ENCODE measurements around the gene BSDC1. TPM values are rescaled to one million over a fixed set of nuclear protein-coding genes. Genes with fewer than 3 reads are reported as not detected.

BSDC1 gene
- total RNA-seq, 1 donor from 2014 or later: 35.5 TPM

DNA sequence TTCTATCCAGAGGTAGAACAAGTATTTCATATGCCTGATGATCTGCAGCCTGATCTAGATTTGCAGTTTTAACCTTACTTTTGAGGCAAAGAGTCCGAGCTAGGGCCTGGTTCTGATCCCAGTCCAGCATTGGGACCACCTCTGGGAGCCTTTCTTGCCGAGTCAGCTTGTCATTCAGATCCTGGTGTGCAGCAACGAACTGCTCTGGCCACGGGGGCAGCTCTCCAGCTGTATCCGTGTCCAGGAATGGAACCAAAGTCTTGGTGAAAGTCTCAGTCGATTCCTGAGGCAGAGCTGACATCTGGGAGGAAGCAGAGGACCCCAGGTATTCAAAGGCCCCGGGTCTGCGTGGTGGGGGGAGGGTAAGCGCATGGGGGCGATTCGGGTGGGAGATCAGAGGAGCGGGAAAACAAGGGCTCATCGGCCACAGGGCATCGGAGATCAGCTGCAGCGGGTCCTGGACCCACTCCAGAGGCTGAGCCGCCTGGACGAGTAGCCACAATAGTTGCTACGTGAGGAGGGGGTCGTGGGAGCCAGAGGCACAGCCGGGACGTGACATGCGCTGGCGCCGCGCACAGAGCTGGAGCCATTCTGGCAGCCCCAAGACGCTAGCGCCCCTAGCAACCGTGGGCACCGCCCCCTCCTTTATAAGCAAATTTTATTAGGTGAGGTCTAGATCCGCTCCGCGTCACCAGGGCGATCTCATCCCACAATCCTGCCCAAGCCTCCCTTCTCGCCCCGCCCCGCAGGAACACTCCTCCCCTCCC lies 32.4 kb upstream of the BSDC1 start:
- TF ChIP-seq, protein P1, sequence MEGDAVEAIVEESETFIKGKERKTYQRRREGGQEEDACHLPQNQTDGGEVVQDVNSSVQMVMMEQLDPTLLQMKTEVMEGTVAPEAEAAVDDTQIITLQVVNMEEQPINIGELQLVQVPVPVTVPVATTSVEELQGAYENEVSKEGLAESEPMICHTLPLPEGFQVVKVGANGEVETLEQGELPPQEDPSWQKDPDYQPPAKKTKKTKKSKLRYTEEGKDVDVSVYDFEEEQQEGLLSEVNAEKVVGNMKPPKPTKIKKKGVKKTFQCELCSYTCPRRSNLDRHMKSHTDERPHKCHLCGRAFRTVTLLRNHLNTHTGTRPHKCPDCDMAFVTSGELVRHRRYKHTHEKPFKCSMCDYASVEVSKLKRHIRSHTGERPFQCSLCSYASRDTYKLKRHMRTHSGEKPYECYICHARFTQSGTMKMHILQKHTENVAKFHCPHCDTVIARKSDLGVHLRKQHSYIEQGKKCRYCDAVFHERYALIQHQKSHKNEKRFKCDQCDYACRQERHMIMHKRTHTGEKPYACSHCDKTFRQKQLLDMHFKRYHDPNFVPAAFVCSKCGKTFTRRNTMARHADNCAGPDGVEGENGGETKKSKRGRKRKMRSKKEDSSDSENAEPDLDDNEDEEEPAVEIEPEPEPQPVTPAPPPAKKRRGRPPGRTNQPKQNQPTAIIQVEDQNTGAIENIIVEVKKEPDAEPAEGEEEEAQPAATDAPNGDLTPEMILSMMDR (IDR thresholded peaks at IDR 0.05; ENCODE audit: insufficient read depth, low read length, severe bottlenecking): no peak
- no peak overlapping the region for H3K4me3 ChIP-seq (ENCODE audit: low read depth, low read length)
- FAIRE-seq (no peak), DNase-seq (ENCODE audit: low read depth) (peak; percentile 17)
- peaks cover 5% of the 10 kb centered on the region for H3K27me3 ChIP-seq (ENCODE audit: control insufficient read depth, insufficient read depth, low read length)
- no peaks in the 10 kb centered on the region for H3K36me3 ChIP-seq (ENCODE audit: control insufficient read depth, insufficient read depth, low read length)

DNA sequence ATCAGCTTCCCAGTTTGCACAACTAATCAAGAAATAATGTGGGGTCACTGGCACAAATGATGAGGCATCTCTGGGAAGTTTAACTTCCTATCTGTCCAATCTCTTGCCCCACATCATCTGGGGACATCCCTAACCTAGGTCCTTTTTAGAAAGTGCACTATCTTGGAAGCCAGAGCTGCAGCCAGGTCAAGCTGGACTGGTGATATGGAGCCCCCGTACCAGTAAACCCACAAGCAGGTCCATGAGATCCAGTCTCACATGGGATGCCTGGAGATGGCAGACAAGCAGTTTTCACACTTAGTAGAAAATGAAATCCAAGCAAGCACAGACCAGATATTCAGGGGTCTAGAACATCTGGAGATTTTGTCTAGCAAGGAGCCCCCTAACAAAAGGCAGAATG lies 27.5 kb upstream of the BSDC1 start:
- Histone ChIP-seq H3K36me3 (ENCODE audit: control insufficient read depth, insufficient read depth, low read length) (no peaks in the 10 kb centered on the region), H3K27me3 (ENCODE audit: control insufficient read depth, insufficient read depth, low read length) (peaks cover 3% of the 10 kb centered on the region), H3K4me3 (ENCODE audit: low read depth, low read length) (no peak overlapping the region)
- TF ChIP-seq, protein P1 (IDR thresholded peaks at IDR 0.05; ENCODE audit: insufficient read depth, low read length, severe bottlenecking): no peak
- peak; percentile 7 for FAIRE-seq
- DNase-seq (ENCODE audit: low read depth): no peak

GRCh38 chr1:32414186-32414886 lies 20.1 kb upstream of the BSDC1 start:
- no peak for FAIRE-seq
- Histone ChIP-seq H3K27me3 (ENCODE audit: control insufficient read depth, insufficient read depth, low read length) (no peaks in the 10 kb centered on the region), H3K4me3 (ENCODE audit: low read depth, low read length) (no peak overlapping the region), H3K36me3 (ENCODE audit: control insufficient read depth, insufficient read depth, low read length) (no peaks in the 10 kb centered on the region)
- TF ChIP-seq, protein P1 (IDR thresholded peaks at IDR 0.05; ENCODE audit: insufficient read depth, low read length, severe bottlenecking): no peak
- no peak for DNase-seq (ENCODE audit: low read depth)

DNA sequence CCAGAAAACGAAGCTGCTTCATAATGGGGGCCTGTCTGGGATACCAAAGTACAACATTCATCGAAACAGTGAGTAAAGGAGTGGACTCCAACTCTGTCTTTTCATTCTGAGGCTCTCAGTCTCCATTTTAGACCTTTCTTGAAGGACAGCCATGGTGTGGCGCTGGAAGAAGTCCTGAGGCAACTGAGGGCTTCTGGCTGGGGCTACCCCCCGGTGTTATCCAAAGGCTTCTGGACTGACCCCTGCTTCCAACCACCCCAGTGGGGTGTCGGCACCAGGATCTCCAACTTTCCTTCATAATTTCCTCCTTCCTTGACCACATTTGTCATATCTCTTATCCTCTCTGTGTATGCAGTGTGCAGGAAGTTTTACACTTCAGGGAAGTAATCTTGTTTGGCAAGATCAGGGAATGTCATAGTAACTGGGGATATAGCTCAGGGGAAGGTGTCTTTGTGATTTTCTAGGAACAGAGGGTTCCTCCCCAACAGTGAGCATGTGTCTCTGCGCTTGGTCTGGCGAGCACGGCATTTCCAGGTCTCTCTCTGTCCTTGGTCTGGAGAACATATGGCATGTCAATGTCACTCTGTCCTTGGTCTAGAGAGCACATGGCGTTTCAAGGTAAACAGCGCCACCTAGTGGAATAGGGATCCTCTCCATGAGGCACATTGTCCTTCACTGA lies 19.4 kb upstream of the BSDC1 start:
- H3K4me3 ChIP-seq (ENCODE audit: low read depth, low read length): no peak overlapping the region
- FAIRE-seq (peak; percentile 89), DNase-seq (ENCODE audit: low read depth) (peak; percentile 47)
- TF ChIP-seq, protein P1 (IDR thresholded peaks at IDR 0.05; ENCODE audit: insufficient read depth, low read length, severe bottlenecking): peak; percentile 75
- H3K36me3 ChIP-seq (ENCODE audit: control insufficient read depth, insufficient read depth, low read length): no peaks in the 10 kb centered on the region
- no peaks in the 10 kb centered on the region for H3K27me3 ChIP-seq (ENCODE audit: control insufficient read depth, insufficient read depth, low read length)

DNA sequence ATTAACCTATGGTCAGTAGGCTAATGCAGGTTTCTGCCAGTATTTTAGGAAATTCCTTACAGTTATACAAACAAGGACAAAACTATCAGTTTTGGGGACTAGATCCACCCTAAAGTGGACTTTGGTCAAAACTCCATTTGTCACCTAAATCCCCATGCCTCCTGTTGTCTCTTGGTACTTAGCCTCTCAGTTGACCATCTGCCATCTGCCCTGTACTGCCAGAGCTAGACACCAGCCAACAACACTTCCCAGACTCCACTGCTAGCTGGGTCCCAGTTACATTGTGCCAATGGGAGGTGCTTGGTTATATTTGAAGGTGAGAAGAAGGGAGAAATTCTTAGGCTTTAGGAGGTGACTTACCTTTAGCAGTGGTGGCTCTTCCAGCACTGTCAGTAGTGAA lies 17.0 kb upstream of the BSDC1 start:
- DNase-seq (ENCODE audit: low read depth) (no peak), FAIRE-seq (peak; percentile 47)
- Histone ChIP-seq H3K36me3 (ENCODE audit: control insufficient read depth, insufficient read depth, low read length) (no peaks in the 10 kb centered on the region), H3K4me3 (ENCODE audit: low read depth, low read length) (no peak overlapping the region), H3K27me3 (ENCODE audit: control insufficient read depth, insufficient read depth, low read length) (no peaks in the 10 kb centered on the region)
- TF ChIP-seq, protein P1 (IDR thresholded peaks at IDR 0.05; ENCODE audit: insufficient read depth, low read length, severe bottlenecking): no peak

Measured in bronchial epithelial cell (primary cell).